HUES6 (cell line): ENCODE results near the gene APLF.
"Not testable (repeated sequence)": the region's sequence is repeated elsewhere in the genome, so short reads cannot be mapped to it uniquely, and the experiment has no call there.

Experiments
- H3K27ac ChIP-seq: 2 replicates; pipeline ENCODE4 v1.7.0; 2013; ENCODE audit warnings: low read depth, mild to moderate bottlenecking, low read length, inconsistent platforms
- H3K27me3 ChIP-seq: 2 replicates; pipeline ENCODE4 v1.6.1; 2013; ENCODE audit warnings: low read length; ENCODE audit not compliant: control insufficient read depth, insufficient read depth
- H3K36me3 ChIP-seq: 2 replicates; pipeline ENCODE4 v1.6.1; 2013; ENCODE audit warnings: low read length; ENCODE audit not compliant: control insufficient read depth, insufficient read depth
- H3K4me1 ChIP-seq: 2 replicates; pipeline ENCODE4 v1.6.1; 2013; ENCODE audit warnings: low read length; ENCODE audit not compliant: control insufficient read depth, insufficient read depth
- H3K4me3 ChIP-seq: 2 replicates; pipeline ENCODE4 v1.5.1; 2013; ENCODE audit warnings: low read depth, low read length
- H3K9ac ChIP-seq: one replicate; pipeline ENCODE4 v1.6.1; 2013; ENCODE audit warnings: mild to moderate bottlenecking, low read length
- H3K9me3 ChIP-seq: 2 replicates; pipeline ENCODE4 v1.6.1; 2013; ENCODE audit warnings: low read depth, low read length; ENCODE audit not compliant: control insufficient read depth, insufficient read depth

Gene APLF

DNA sequence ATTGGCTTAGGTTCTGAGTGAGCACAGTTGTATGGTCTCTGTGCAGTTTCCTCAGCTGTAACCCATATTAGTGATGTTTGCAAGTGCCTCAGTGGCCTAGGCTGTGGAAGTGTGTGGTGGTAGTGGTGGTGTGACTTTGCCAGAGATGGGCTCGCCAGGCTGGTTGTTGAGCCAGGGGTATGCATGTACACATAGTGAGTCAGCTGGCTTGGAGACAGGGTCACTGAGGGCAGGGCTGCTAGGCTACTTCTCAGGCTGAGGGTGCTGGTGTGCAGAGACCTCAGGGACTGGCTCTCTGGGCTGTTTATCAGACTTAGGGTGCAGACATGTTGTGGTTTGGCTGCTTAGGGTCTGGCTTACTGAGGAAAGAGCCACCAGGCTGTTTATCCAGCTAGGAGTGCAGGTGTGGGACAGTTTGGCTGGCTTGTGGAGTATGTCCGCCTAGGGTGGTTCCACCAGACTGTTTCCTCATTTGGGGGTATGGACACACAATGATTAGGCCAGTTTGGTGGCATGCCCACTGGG is 15.0 kb downstream of the APLF start:
- H3K27ac ChIP-seq = no peak overlapping the region

GRCh38 chr2:68483011-68483410 is 15.6 kb downstream of the APLF start:
- H3K36me3 ChIP-seq = no peaks in the 10 kb centered on the region
- H3K9me3 ChIP-seq = no peaks in the 10 kb centered on the region
- H3K4me3 ChIP-seq = no peak overlapping the region
- H3K27ac ChIP-seq = no peak overlapping the region
- H3K4me1 ChIP-seq = peaks cover 9% of the 10 kb centered on the region; the same call in 1 of the 2 replicates
- H3K27me3 ChIP-seq = no peaks in the 10 kb centered on the region
- no peak overlapping the region for H3K9ac ChIP-seq

More for the DNA sequence above, 15.0 kb downstream of the APLF start:
- Histone ChIP-seq H3K9me3 (no peaks in the 10 kb centered on the region), H3K4me3 (no peak overlapping the region), H3K36me3 (no peaks in the 10 kb centered on the region), H3K27me3 (no peaks in the 10 kb centered on the region), H3K9ac (no peak overlapping the region), H3K4me1 (peaks cover 9% of the 10 kb centered on the region; the same call in 1 of the 2 replicates)

- Histone ChIP-seq H3K9me3 (no peaks in the 10 kb centered on the region), H3K9ac (no peak overlapping the region), H3K27me3 (no peaks in the 10 kb centered on the region)
These were observed 20.5 kb downstream of the APLF start for GRCh38 chr2:68487773-68488355.

DNA sequence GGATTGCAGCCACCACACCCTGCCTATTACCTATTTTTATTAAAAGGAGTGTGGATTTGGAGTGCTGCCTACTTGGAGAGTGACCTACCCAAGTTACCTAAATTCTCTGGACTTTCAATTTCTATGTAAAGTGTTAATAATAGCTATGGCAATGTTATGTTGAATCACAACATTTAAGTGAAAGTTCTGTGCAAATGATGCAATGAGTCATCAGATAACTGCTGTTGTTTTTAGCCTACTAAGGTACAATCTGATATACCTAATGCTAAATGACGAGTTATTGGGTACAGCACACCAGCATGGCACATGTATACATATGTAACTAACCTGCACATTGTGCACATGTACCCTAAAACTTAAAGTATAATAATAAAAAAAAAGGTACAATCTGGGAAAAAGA is 21.2 kb downstream of the APLF start:
- not testable (repeated sequence) for H3K27me3 ChIP-seq, H3K9me3 ChIP-seq, H3K4me3 ChIP-seq, H3K36me3 ChIP-seq, H3K4me1 ChIP-seq, H3K9ac ChIP-seq, H3K27ac ChIP-seq

More at GRCh38 chr2:68487773-68488355, 20.5 kb downstream of the APLF start:
- Histone ChIP-seq H3K4me1 (peaks cover 4% of the 10 kb centered on the region; the same call in 1 of the 2 replicates), H3K27ac (no peak overlapping the region), H3K36me3 (no peaks in the 10 kb centered on the region), H3K4me3 (no peak overlapping the region)

DNA sequence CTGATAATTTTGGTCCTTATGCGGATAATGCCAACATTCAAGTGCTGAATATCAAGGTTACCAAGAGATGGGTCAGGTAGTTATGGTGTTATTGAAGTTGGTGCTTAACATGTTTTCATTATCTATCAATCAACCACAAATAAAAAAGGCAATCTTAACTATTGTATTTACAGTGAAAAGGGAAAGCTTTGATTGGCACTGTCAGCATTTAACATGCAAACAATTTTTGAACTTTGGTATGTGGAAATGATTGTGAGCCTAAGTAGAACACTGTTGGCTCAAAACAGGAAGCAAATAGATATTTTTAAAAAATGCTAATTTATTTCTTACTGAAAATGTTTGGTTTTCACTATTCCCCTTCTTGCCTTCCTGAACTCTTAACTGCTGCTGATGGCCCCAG is 21.9 kb downstream of the APLF start:
- no peaks in the 10 kb centered on the region for H3K4me1 ChIP-seq
- no peak overlapping the region for H3K4me3 ChIP-seq
- H3K9ac ChIP-seq = no peak overlapping the region
- no peaks in the 10 kb centered on the region for H3K36me3 ChIP-seq
- no peak overlapping the region for H3K27ac ChIP-seq
- 0 out of 2 replicates have a peak, but pooled peaks cover 1% of the 10 kb centered on the region for H3K9me3 ChIP-seq
- H3K27me3 ChIP-seq = no peaks in the 10 kb centered on the region

- H3K4me3 ChIP-seq = no peak overlapping the region
- no peaks in the 10 kb centered on the region for H3K36me3 ChIP-seq
- no peaks in the 10 kb centered on the region for H3K27me3 ChIP-seq
- H3K9me3 ChIP-seq = peaks cover 20% of the 10 kb centered on the region
- no peak overlapping the region for H3K9ac ChIP-seq
- no peak overlapping the region for H3K27ac ChIP-seq
- H3K4me1 ChIP-seq = no peaks in the 10 kb centered on the region
These were observed 24.2 kb downstream of the APLF start for GRCh38 chr2:68491582-68491981.

DNA sequence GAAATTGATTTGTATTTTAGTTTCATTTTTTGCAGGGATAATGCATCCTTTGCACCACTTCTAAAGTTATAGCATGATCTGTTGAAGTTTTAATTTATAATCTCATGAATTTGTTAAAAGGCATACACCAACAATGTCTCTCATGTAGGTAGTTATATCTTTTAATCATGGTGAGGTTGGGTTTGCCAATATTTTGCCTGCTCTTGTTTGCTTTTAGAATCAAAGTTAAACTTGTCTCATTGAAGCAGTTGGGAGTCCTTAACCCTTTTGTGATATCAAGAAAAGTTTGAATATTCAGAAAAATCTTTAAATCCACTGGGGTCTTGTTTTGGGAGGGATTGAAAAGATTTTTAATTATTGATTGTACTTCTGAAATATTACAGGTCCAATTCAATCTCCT is 31.7 kb downstream of the APLF start:
- no peaks in the 10 kb centered on the region for H3K27me3 ChIP-seq
- no peaks in the 10 kb centered on the region for H3K4me1 ChIP-seq
- H3K9ac ChIP-seq = no peak overlapping the region
- peaks cover 27% of the 10 kb centered on the region for H3K9me3 ChIP-seq
- no peak overlapping the region for H3K4me3 ChIP-seq
- no peak overlapping the region for H3K27ac ChIP-seq
- H3K36me3 ChIP-seq = no peaks in the 10 kb centered on the region

- Histone ChIP-seq H3K27ac (no peak overlapping the region), H3K9me3 (peaks cover 16% of the 10 kb centered on the region), H3K27me3 (no peaks in the 10 kb centered on the region), H3K9ac (no peak overlapping the region), H3K4me3 (no peak overlapping the region), H3K4me1 (peaks cover 4% of the 10 kb centered on the region), H3K36me3 (no peaks in the 10 kb centered on the region)
These were observed 33.3 kb downstream of the APLF start for GRCh38 chr2:68500649-68501048.

DNA sequence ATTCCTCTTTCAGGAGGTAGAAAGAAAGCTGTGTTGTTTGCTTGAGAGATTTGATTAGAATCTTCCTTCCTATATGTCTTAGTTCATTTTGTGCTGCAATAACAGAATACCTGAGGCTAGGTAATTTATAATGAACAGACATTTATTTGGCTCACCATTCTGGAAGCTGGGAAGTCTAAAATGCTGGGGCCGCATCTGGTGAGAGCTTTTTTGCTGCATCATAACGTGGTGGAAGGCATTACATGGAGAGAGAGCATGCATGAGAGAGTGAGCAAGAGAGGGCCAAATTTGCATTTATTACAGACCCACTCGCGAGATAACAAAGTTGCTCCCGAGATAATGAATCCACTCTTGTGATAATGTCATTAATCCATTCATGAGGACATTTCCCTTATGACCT is 34.4 kb downstream of the APLF start:
- Histone ChIP-seq H3K4me1 (peaks cover 9% of the 10 kb centered on the region), H3K4me3 (no peak overlapping the region), H3K36me3 (no peaks in the 10 kb centered on the region), H3K9ac (no peak overlapping the region), H3K27me3 (no peaks in the 10 kb centered on the region), H3K27ac (no peak overlapping the region), H3K9me3 (peaks cover 5% of the 10 kb centered on the region)

DNA sequence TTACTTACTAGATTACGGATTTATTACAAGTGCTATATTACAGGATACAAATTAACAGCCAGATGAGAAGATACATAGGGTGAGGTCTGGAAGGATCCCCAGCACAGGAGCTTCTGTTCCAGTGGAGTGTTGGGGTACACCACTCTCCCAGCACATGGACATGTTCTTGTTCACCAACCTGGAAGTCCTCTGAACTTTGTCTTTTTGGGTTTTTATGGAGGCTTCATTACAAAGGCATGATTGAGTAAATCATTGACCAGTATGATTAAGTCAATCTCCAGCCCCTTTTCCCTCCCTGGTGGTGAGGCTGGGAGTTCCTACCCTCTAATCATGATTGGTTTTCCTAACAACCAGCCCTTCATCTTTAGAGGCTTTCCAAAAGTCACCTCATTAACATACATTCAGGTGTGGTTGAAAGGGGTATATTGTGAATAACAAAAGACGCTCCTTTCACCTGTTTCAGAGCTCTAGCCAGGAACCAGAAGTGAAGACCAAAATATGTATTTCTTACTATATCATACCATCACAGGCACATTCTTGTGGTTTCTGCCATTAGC is 38.3 kb downstream of the APLF start:
- Histone ChIP-seq H3K36me3 (no peaks in the 10 kb centered on the region), H3K27me3 (no peaks in the 10 kb centered on the region), H3K27ac (no peak overlapping the region), H3K9ac (no peak overlapping the region), H3K4me3 (no peak overlapping the region), H3K4me1 (peaks cover 9% of the 10 kb centered on the region), H3K9me3 (no peaks in the 10 kb centered on the region)

DNA sequence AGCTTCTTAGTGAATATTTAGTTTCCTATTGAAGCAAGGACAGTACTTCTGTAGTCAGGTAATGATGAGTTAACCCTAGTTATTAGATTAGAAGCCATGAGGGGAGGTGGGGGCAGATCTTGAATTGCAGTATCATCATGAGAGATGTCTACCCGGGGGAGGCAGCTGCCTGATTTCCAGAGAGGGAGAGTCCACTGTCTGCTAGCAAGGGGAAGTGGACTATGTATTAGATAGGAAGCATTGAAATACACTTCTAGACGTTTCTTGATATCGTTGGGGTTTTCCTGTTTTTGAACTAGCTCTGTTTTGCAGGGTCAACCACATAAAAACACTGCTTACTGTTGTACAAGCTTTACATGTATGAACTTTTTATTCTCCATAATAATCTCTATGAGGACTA is 38.8 kb downstream of the APLF start:
- H3K4me1 ChIP-seq = peaks cover 9% of the 10 kb centered on the region

More for the DNA sequence above, 38.8 kb downstream of the APLF start:
- Histone ChIP-seq H3K9ac (no peak overlapping the region), H3K36me3 (no peaks in the 10 kb centered on the region), H3K4me3 (no peak overlapping the region), H3K9me3 (no peaks in the 10 kb centered on the region), H3K27ac (no peak overlapping the region), H3K27me3 (no peaks in the 10 kb centered on the region)
